Right lobe of liver (tissue), 6 donors: Measurements from ENCODE around the gene SV2C. TPM values are rescaled to one million over a fixed set of nuclear protein-coding genes. Genes with fewer than 3 reads are reported as not detected.

Experiments
- ATAC-seq, 4 donors: fragments of 200-7000 bp; cut with Tn5 transposase; one replicate each; pipeline ENCODE4 v1.9.1; 2020; ENCODE audit warnings: mild to moderate bottlenecking in 4 of 4, moderate library complexity in 4 of 4
- DNase-seq, 3 donors: peaks; one replicate each; pipeline ENCODE4 v3.0.0-alpha.2; 2020
- H3K27ac ChIP-seq, 3 donors: fragments of 200-600 bp; one replicate each; pipeline ENCODE4 v1.8.0; 2022
- H3K27me3 ChIP-seq, 2 donors: fragments of 200-600 bp; one replicate each; pipeline ENCODE4 v1.8.0; 2022
- H3K36me3 ChIP-seq, 4 donors: fragments of 200-600 bp; sonication (generic) in 1 of 4; one replicate each; pipeline versions ENCODE4 v1.5.1 to v1.8.0; 2017 to 2022; ENCODE audit warnings: control low read depth in 1 of 4
- H3K4me1 ChIP-seq, 4 donors: fragments of 200-600 bp; sonication (generic) in 1 of 4; one replicate each; pipeline versions ENCODE4 v1.5.1 to v1.8.0; 2017 to 2022; ENCODE audit warnings: control low read depth in 1 of 4
- H3K4me3 ChIP-seq, 3 donors: fragments of 200-600 bp; one replicate each; pipeline ENCODE4 v1.8.0; 2022
- H3K9me3 ChIP-seq, 4 donors: fragments of 200-600 bp; sonication (generic) in 1 of 4; one replicate each; pipeline versions ENCODE4 v1.5.1 to v1.8.0; 2017 to 2022; ENCODE audit warnings: control low read depth in 1 of 4
- CTCF ChIP-seq, 4 donors: fragments of 200-600 bp in 3 of 4; fragments of 450-650 bp in 1 of 4; IDR thresholded peaks; one replicate each; pipeline versions ENCODE4 v1.5.1 to v1.8.0; 2016 to 2022; ENCODE audit warnings: antibody characterized with exemption in 4 of 4, mild to moderate bottlenecking in 2 of 4
- POLR2A ChIP-seq: fragments of 450-650 bp; IDR thresholded peaks from one replicate; pipeline ENCODE4 v1.6.1; 2017; ENCODE audit warnings: antibody characterized with exemption, mild to moderate bottlenecking
- WGBS: methylation state at CpG from one replicate; pipeline ENCODE4 v1.1.6; 2018; ENCODE audit warnings: low coverage, low lambda C conversion rate; ENCODE audit not compliant: insufficient coverage; ENCODE audit errors: missing lambda C conversion rate; 5-methylcytosine and 5-hydroxymethylcytosine counted together
- intact Hi-C, 2 donors: fragments of 100-400 bp; cut with DNase I; formaldehyde crosslinking; loops; one replicate each; pipeline versions ENCODE4 v1.11.2 to v1.14.1; 2022
- total RNA-seq, 6 experiments: library from RNA; depleted of rRNA in 2 of 6; stranded (reverse); fragments of >200 nt in 2 of 6; fragmentation: NEBNext Ultra II Directional in 3 of 6; extraction: Animal tissue kit (Norgen Biotek cat#: 25700) in 3 of 6; gene quantifications; one replicate each; pipeline versions ENCODE4 v1.1.0 to v1.2.4, GENCODE V29; 2016 to 2023
- donor health status: DM: no; HTN: yes; CAD: no.
- donor health status: DM: no; HTN: no; CAD: no.
- donor health status: DM: no; HTN: no; CAD: no.
- donor health status: DM: no; HTN: yes; CAD: no.
- donor health status: DM: no; HTN: yes; CAD: no.

The SV2C gene
- total RNA-seq, 6 experiments from 2014 or later: under 0.01 to 0.05 (median 0.01) TPM; not detected in 2

- TF ChIP-seq POLR2A: no peak
- TF ChIP-seq CTCF (IDR thresholded peaks at IDR 0.05): no peak
- no peak overlapping the region for H3K27ac ChIP-seq
- no peaks in the 10 kb centered on the region for H3K9me3 ChIP-seq
- 100% methylated on average over 1 of the region's 1 CpG for WGBS
- H3K4me3 ChIP-seq: no peak overlapping the region
- no peaks in the 10 kb centered on the region for H3K36me3 ChIP-seq
- DNase-seq: no peak
- no peaks in the 10 kb centered on the region for H3K4me1 ChIP-seq
- ATAC-seq: no peak
- no peaks in the 10 kb centered on the region for H3K27me3 ChIP-seq
- intact Hi-C loops: no loop called here
Measured at GRCh38 chr5:76345582-76345981, 262.4 kb downstream of the SV2C start.

GRCh38 chr5:76351176-76351575 is 268.0 kb downstream of the SV2C start:
- TF ChIP-seq CTCF (IDR thresholded peaks at IDR 0.05) (no peak), POLR2A (no peak)
- WGBS: 70% methylated on average over 4 of the region's 4 CpGs

DNA sequence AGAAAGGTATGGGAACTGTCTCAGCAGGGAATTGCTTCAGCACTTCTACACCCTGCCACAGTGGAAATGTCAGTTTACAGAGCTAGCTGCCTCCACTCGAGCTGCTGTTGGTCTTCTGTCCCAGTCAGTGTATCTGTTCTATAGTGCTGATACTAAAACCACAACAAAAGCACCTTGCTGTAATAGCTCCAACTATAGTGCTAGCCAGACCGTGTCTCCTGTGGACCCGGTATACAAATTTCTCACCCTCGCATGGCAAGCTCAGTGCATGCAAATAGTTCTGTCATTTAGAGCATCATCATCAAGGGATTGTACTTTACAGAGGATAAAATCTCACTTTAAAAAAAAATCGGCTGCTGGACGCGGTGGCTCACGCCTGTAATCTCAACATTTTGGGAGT is 268.4 kb downstream of the SV2C start:
- no peak for ATAC-seq

More at GRCh38 chr5:76351176-76351575, 268.0 kb downstream of the SV2C start:
- no peaks in the 10 kb centered on the region for H3K27me3 ChIP-seq
- ATAC-seq (no peak), DNase-seq (no peak)
- H3K9me3 ChIP-seq: no peaks in the 10 kb centered on the region
- intact Hi-C loops: no loop called here
- no peaks in the 10 kb centered on the region for H3K4me1 ChIP-seq
- H3K36me3 ChIP-seq: no peaks in the 10 kb centered on the region
- no peak overlapping the region for H3K4me3 ChIP-seq
- H3K27ac ChIP-seq: no peak overlapping the region

GRCh38 chr5:76356887-76357286 is 273.7 kb downstream of the SV2C start:
- intact Hi-C loops: no loop called here
- ATAC-seq (no peak), DNase-seq (no peak)
- WGBS: 80% methylated on average over 3 of the region's 5 CpGs
- no peaks in the 10 kb centered on the region for H3K36me3 ChIP-seq
- H3K4me3 ChIP-seq: no peak overlapping the region
- H3K27me3 ChIP-seq: no peaks in the 10 kb centered on the region
- H3K9me3 ChIP-seq: no peaks in the 10 kb centered on the region
- TF ChIP-seq CTCF (IDR thresholded peaks at IDR 0.05) (no peak), POLR2A (no peak)
- H3K4me1 ChIP-seq: no peaks in the 10 kb centered on the region
- H3K27ac ChIP-seq: no peak overlapping the region

More for the DNA sequence above, 268.4 kb downstream of the SV2C start:
- Histone ChIP-seq H3K4me1 (no peaks in the 10 kb centered on the region), H3K27me3 (no peaks in the 10 kb centered on the region), H3K36me3 (no peaks in the 10 kb centered on the region), H3K4me3 (no peak overlapping the region), H3K27ac (no peak overlapping the region), H3K9me3 (no peaks in the 10 kb centered on the region)
- TF ChIP-seq CTCF (IDR thresholded peaks at IDR 0.05) (no peak), POLR2A (no peak)
- no peak for DNase-seq
- intact Hi-C loops: no loop called here
- 74% methylated on average over 4 of the region's 8 CpGs for WGBS
